ENCODE measurements around the gene LTBP4. TPM values are rescaled to one million over a fixed set of nuclear protein-coding genes. Genes with fewer than 3 reads are reported as not detected.
"Not testable (repeated sequence)": the region's sequence is repeated elsewhere in the genome, so short reads cannot be mapped to it uniquely, and the experiment has no call there.

LTBP4 gene
- total RNA-seq, 1 donor from 2014 or later = 11.0 TPM

- peak; percentile 96 for DNase-seq (ENCODE audit: low read depth)
Measured at GRCh38 chr19:40576585-40577451, 24.4 kb upstream of the LTBP4 start, which contains the start of gene SHKBP1. Gene SHKBP1 (plus strand): TSS chr19:40576873. CDS start chr19:40576900, 27 bp downstream.

DNA sequence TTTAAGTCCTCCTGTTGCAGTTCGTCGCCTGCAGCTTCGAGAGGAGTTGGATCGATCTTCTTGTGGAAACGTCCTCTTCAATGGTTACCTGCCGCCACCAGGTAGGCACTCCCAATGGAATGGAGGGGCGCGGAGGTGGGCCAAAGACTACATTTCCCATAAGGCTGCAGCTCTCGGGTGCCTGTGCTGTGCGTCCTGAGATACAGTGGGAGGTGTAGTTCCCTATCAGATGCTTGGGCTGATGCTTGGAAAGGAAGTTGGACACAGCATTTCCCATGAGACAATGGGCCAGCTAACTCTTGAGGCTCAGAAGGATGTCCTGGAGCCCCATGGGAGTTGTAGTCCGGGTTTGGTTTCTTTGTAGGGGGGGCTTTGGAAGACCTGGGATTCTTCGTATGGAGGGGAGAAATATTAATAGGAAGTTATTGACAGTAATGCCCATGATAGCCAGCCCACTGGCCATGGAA, 22.7 kb upstream of the LTBP4 start:
- no peak for DNase-seq (ENCODE audit: low read depth)

- DNase-seq (ENCODE audit: low read depth) = no peak
Measured at GRCh38 chr19:40580619-40581018, 20.6 kb upstream of the LTBP4 start.

GRCh38 chr19:40581531-40581930, 19.6 kb upstream of the LTBP4 start:
- no peak for DNase-seq (ENCODE audit: low read depth)

DNA sequence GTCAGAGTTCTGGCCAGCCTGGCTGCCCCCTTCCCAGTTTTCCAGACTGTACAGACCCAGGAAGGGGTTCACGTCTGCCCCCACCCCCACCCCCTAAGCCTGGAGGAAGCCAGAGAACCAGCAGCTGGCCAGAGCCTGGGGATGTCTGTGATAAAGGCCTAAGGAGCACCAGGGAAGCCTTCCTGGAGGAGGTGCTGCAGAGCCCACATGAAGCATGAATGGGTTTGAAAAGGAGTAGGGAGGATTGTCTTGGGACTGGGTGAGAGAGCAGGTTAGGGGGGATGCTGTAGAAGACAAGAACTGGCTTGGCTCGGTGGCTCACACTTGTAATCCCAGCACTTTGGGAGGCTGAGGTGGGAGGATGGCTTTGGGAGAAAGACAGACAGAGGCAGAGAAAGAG, 18.7 kb upstream of the LTBP4 start:
- DNase-seq (ENCODE audit: low read depth) = no peak

- DNase-seq (ENCODE audit: low read depth) = no peak
Measured at GRCh38 chr19:40583283-40583682, 17.9 kb upstream of the LTBP4 start.

DNA sequence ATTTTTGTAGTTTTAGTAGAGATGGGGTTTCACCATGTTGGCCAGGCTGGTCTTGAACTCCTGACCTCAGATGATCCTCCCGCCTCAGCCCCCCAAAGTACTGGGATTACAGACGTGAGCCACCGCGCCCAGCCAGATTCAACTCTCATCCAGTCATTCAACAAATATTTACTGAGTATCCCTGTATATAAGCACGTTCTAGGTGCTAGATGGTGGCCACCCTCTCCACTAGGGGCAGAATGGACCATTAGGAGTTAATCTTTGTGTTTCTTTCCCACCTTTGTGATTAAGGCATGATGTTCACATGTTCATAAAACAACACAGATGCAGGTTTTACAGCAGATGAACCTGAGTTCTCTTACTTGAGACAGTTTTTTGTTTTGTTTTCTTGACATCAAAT, 17.2 kb upstream of the LTBP4 start:
- DNase-seq (ENCODE audit: low read depth) = no peak

- no peak for DNase-seq (ENCODE audit: low read depth)
Measured at GRCh38 chr19:40585241-40585981, 15.8 kb upstream of the LTBP4 start.

DNA sequence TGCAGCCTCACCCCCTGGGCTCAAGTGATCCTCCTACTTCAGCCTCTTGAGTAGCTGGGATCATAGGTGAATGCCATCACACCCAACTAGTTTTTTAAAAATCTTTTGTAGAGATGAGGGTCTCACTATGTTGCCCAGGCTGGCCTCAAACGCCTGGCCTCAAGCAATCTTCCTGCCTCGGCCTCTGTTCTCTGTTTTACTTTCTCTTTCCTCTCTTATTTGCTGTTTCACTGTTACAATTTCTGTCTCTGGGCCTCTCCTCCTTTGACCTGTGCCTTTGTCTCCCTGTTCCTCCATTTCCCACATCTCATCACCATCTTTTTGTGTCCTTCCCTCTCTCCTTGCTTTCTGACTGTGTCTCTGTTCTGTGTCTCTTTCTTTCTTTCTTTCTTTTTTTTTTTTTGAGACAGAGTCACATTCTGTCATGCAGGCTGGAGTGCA, 15.2 kb upstream of the LTBP4 start:
- no peak for DNase-seq (ENCODE audit: low read depth)

- DNase-seq (ENCODE audit: low read depth) = no peak
Measured at GRCh38 chr19:40586611-40587010, 14.6 kb upstream of the LTBP4 start.

GRCh38 chr19:40588110-40588854, 12.9 kb upstream of the LTBP4 start:
- DNase-seq (ENCODE audit: low read depth) = peak; percentile 59

GRCh38 chr19:40588926-40589569, 12.1 kb upstream of the LTBP4 start:
- no peak for DNase-seq (ENCODE audit: low read depth)

GRCh38 chr19:40589591-40590429, 11.4 kb upstream of the LTBP4 start:
- DNase-seq (ENCODE audit: low read depth) = no peak

DNA sequence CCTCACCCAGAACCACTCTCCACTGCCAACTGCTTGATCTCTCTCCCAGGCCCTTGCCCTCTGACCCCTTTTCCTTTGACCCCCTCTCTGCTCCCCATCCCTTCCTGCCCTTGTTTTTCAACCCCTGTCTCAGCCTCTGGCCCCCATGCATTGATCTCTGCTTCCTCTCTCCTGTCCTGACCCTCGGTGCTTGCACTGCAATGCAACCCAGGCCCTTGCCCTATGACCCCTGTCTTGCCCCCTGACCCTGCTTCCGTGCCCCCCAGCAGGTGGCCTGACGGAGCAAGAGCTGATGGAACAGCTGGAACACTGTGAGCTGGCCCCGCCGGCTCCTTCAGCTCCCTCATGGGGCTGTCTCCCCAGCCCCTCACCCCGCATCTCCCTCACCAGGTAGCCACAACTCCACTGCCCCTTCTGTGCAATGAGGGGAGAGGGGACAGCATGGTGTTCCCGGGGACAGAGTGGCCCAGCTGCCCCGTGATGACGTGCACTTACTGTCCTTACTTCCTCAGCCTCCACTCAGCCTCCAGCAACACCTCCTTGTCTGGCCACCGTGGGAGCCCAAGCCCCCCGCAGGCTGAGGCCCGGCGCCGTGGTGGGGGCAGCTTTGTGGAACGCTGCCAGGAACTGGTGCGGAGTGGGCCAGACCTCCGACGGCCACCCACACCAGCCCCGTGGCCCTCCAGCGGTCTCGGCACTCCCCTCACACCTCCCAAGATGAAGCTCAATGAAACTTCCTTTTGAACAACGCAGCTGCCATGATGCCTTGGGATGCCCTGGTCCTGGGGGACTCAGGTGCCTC, 10.5 kb upstream of the LTBP4 start:
- DNase-seq (ENCODE audit: low read depth) = no peak

- DNase-seq (ENCODE audit: low read depth) = not testable (repeated sequence)
Measured at GRCh38 chr19:40591724-40592123, 9.4 kb upstream of the LTBP4 start.

- peak; percentile 60 for DNase-seq (ENCODE audit: low read depth)
Measured at GRCh38 chr19:40592170-40592569, 9.0 kb upstream of the LTBP4 start.

DNA sequence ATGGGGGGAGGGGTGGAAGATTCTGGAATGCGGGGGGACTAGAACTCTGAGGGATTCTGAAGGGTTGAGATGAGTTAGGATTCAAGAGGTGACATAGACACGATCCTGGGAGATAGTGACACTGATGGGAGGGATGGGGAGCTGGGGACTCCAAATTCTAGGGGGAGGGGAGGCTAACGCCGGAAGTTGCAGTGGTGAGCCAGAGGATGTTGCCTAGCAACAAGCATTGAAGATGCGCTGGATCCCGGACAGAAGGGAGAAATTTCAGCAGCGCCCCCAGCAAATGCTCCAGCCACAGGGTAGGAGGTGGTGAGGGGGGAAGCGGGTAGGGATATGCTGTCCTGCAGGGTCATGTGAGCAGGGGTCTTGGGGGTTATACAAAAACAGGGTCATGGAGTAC, 6.9 kb upstream of the LTBP4 start:
- DNase-seq (ENCODE audit: low read depth) = no peak

- no peak for DNase-seq (ENCODE audit: low read depth)
Measured at GRCh38 chr19:40594657-40595091, 6.5 kb upstream of the LTBP4 start.

Data from myocyte (in vitro differentiated cells).